NCI-H510A treated with DMSO at 0.1 percent for 48 hours (cell line): ENCODE data around the gene USP49.
A peak's percentile ranks its signal among the peaks of the same experiment; 100 is the strongest.

Source experiments
- DNase-seq: peaks from one replicate; lab custom pipeline; 2025; lab: John Stamatoyannopoulos, UW

Gene USP49

DNA sequence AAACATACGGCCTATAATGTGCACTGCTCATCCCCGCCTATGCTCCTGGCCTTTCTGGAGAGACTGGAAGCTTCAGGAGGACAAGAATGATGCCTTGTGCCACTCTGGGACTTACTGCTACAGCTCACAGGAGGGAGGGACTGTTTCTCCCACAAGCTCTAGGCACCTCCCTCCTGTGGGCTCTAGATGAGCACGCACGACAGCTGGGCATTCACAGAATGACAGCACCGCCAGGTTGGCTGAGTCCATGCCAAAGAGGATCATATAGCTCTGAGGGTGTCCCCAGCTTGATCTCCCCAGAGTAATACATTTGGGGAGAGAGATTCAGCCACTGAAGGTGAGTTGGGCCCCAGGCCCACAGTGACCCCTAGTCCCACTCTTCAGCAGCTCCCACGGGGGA, 137.9 kb downstream of the USP49 start:
- DNase-seq, result no peak

DNA sequence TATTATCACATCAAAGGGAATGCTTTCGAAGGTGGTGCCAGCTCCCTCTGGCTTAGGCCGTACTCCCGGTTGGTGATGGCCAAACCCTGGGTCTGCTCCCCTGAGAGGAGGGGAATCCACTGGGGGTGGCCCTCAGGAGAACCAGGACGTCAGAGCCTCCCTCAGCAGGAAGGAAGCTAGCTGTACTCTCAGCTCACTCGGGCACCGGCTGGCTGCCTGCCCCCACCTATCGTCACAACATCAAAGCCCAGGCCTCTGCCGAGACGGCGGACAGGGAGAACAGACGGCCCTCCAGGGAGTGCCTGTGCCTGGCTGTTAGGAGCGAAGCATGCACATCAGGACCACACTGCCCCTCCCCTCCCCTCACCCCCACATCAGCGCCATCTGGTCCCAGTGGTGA, 138.8 kb downstream of the USP49 start:
- DNase-seq, result peak; percentile 13

DNA sequence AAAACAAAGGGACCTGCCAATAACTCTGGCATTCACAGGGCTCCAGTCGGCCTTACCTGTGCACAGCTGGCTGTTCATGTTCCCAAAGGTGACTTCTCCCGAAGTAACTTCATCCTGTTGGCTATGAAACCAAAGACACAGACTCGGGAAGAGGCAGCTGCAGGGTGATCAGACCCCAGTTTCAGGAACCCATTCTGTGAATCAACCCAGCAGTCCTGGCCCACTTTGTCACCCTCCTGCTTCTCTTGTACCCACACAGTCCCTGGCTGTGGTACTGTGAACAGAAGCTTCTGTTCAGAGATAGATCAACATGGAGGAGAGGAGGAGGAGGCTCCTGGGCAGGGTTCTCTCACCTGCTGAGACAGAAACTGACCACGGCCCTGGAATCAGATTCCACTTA, 139.3 kb downstream of the USP49 start:
- no peak for DNase-seq

DNA sequence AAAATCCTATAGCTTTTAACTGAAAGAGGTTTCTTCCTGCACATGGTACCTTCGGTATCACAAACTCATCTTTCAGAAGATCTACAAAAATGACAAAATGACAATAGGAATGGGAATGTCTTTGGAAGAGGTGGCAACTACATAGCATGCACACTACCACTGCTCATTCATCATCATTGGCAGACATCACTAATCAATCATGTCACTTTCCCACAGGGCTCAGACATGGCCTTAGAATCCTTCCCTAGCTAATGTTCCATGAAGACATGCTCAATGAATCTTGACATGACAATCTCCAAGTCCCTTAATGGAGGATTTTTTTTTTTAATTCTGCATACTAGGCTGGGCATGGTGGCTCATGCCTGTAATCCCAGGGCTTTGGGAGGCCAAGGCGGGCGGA, 144.8 kb downstream of the USP49 start:
- no peak for DNase-seq

DNA sequence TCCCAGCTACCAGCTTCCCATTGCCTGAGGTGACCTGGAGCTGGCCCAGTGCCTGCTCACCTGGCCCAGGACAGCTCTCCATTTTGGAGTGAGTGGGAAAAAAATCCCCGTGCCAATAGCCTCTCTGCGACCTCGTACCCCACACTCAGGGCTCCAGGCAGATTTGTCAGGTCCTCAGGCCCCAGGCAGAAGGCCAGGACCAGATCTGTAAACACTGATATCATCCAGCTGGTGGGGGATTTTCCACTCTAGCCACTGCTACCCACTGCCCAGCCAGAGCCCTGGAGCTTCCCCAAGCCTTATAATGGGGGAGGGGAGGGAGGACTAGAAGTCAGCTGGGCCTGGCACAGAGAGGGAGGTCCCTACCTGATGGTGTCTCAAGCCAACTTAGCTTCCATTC, 146.6 kb downstream of the USP49 start:
- no peak for DNase-seq

DNA sequence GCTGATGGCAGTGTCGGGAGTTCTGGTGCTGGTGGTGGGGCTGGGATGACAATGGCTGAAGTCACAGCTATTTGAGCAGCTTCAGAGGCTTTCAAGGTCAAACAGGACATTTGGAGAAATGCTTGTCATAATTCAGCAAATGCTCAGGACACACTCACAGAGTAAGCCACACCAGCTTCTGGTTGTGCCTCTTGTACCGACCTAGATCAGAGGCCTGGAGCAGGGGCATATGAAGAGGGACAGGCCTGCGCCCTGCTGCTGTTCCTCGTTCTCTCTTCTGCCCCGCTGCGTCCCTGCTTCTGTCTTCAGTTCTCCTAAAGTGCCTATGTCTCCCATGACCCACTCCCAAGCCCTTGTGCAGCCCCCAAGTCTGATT, 147.1 kb downstream of the USP49 start:
- no peak for DNase-seq

DNA sequence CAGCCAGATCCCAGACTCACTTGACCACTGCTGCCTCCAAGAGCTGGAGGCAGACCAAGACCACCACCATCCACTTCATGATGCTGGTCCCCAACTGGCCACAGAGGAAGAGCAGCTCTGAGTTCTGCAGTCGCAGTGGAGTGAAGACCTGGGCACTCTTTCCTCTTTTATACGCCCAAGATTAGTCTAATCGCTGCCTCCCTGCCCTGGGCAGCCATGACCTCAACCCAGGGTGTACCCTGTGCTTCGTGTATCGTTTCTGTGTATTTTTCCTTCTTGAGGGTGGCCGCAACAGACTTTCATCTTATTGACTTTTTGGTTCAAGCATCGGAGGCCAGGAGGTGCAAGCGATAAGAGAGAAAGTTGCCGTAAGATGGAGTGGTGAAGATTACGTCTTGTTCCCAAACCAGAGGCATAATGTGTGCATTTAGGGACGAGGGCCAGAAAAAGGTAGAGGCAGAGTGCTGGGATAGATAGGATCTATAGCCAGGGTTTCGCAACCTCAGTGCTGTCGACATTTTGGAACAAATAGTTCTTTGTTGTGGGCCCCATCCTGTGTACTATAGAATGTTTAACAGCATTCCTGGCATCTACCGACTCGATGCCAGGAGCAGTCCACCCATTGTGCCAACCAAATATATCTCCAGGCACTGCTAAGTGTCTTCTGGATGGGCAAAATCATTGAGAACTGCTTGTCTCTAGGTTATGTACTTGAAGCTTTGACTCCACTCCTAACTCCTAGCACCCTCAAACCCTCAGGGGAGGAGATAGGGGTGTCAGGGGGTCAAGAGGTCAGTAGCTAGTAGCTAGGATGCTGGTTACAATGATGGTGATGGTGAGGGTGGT, 147.7 kb downstream of the USP49 start, which contains the start of gene PGC:
Gene PGC, minus strand, starts transcription at position 142 of the 846 bp plus-strand sequence. Its CDS starts 63 bp downstream, at position 79.
- no peak for DNase-seq

DNA sequence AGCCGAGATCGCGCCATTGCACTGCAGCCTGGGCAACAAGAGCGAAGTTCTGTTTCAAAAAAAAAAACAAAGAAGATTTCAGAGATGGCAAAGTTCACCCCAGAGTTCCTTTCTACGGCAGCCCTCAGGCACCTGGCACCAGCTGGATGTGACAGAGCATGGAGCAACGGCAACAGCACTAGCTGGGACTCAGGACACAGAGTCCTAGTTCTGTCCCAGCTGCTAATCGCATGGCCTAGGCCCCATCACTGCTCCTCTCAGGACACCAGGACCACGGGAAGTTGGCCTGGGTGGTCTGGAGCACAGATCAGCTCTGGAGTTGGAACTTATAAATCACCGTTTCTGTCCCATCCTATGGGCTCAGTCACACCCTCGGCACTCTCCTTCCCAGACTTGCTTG, 149.1 kb downstream of the USP49 start:
- no peak for DNase-seq

DNA sequence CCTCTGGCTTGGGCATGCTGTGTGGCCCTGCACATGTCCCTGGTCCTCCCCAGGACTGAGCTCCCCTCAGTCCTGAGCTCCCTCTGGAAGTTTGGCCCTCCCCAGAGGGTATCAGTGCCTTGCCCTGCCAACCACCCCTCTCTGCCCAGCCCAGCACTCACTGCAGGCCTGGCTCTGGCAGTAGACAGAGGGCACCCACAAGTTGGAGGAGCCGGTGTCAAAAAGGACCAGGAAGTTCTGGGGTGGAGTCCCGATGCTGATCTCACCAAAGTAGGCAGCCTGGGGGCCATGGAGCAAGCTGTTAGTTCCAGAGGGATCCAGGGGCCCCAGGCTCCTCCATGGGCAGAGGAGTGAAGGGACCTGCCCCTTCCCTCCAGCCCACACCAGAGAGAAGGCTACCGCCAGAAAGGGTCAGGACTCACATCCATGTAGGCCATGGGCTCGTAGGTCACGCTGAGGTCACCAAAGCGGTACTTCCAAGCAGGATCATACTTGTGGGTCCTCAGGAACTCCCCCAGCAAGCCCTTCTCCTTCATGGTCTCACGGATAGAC, 150.9 kb downstream of the USP49 start:
- no peak for DNase-seq

DNA sequence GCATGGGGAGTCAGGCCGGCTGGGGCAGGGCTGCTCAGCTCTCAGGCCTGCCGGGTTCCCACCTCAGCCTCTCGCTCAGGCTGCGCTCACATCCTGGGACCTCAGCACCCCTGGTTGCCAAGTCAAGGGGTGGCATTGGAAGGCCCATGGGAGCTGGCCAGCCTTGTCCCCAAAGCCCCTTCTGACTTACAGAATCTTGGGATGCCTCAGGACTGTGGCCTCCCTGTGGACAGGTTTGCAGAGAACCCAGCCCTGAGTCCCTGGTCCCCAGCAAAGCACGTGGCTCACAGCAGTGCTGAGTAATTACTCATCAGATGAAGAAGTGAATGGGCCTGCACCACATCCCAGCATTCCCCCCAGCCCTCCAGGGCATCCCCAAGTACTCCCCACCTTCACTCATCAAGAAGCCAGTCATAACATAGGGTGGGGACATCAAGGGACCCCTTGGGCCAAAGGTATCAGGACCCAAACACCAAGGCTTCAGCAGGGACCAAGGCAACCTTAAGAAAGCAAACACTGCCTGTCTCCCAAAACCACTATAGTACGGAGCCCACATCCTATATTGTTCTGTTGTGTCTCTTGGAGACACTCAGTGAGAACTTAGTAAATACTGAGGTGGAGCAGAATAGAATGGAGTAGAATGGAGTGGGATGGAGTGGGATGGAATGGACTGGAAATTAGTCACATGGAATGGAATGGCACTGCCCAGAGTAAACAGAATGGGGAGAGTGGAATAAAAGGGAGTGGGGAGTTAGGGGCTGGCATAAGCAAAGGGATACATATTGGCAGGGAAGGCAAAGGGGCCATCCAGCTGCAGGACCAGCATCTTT, 151.6 kb downstream of the USP49 start:
- DNase-seq, result no peak

DNA sequence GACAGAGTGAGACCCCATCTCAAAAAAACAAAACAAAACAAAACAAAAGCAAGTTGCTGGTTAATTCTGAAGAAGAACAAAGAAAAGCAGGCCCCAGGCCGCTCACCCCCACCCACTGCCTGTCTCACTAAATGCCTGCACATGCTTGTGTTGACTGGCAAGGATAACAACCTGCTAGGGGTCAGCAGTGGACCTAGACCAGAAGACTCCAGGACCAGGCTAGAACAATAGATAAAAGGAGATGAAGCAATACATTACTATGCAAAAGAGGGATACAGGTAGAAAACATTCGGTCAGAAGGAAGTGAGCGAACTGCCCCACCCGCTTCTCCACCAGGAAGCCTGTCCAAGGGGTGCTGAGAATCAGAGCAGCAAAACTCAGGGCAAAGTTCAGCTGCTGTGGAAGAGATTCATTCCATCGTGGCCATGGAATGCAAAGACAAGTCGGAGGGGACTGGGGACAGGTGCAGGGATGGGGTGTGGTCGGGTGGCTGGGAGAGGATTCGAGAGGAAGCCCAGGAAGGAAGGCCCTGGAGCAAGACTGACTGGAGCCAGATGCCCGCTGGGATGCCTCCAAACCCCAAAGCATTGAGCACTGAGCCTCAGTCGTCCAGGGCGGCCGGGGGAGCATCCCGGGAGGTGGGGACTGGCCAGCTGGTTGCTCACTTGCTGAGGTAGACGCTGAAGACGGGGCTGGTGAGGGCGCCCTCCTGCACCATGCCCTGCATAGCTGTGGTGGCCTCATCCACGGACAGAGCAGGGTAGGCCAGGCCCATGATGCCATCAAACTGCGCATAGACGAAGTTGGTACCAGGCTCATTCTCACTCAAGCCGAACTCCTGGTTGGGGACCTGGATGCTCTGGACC, 153.3 kb downstream of the USP49 start:
- DNase-seq, result no peak

DNA sequence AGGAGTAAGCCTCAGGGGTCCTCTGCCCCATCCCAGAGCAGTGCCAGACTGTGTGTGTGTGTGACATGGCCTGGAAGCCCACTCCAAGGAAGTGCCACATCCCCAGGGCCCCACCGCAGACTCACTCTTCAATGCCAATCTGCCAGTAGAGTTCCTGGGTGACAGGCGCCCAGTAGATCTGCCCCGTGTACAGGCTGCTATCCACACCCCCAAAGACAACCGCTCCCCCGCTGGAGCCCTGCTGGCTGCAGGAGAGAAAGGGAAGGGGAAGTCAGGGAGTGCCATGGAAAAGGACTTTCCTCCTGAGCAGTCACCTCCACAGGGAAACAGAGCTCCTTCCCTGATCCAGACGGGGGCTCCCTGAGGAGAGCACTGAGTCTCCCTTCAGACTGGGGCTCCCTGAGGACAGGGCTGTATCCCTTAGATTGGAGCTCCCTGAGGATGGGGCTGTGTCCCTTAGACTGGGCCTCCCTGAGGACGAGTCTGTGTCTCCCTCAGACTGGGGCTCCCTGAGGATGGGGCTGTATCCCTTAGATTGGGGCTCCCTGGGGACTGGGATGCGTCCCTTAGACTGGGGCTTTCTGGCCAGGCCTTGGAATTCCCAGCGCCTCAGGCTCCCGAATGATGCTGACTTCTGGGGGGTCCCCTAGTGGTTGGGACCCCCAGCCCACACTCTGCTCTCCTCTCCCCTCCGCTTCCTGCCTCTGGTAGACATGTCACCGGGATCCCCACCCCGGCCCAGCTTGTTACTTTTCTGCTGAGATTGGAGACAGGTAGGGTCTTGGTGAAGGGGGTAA, 154.6 kb downstream of the USP49 start:
- DNase-seq, result no peak
